ENCODE measurements around the gene RASA3. TPM values are rescaled to one million over a fixed set of nuclear protein-coding genes. Genes with fewer than 3 reads are reported as not detected.

RASA3 gene
- total and polyA plus RNA-seq, 2 donors (not counting 3 experiments of a cell fraction or from before 2014, with no cell fraction given) = 26.5 to 53.8 TPM

DNA sequence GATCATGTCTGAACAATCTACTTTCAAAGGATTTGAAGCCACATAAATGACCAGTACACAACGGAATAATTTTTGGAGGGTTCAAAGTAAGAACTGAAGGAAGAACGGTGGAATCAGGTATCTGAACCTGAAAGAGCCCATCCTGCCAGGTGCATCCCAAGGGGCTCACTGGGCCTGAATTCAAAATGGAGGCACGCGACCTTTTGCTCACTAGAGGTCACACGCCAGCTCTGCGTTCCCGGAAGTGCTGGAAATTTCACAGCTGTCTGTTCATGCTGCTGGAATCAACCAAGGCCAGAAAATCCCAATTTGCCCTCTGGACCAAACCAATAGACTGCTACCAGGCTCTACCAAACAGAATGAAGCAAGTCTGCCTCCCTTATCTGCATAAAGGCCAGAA, 4.2 kb upstream of the RASA3 start:
- H3K4me1 ChIP-seq (ENCODE audit: control insufficient read depth, extremely low read depth, insufficient read depth, low read length) = peaks cover 4% of the 10 kb centered on the region
- no peaks in the 10 kb centered on the region for H3K27me3 ChIP-seq (ENCODE audit: control insufficient read depth in 2 of 2, insufficient read depth in 2 of 2, low read length in 2 of 2)
- FAIRE-seq (no peak), DNase-seq (ENCODE audit: low read depth, low spot score) (no peak)
- ChIA-PET CTCF (no interaction called here), POLR2A (no interaction called here)
- H3K9me3 ChIP-seq (replicated peaks; ENCODE audit: control insufficient read depth, insufficient read depth, low read length) = no peaks in the 10 kb centered on the region
- TF ChIP-seq POLR2A (IDR thresholded peaks at IDR 0.05; ENCODE audit: low read depth, low read length) = no peak
- TF ChIP-seq, protein P1, sequence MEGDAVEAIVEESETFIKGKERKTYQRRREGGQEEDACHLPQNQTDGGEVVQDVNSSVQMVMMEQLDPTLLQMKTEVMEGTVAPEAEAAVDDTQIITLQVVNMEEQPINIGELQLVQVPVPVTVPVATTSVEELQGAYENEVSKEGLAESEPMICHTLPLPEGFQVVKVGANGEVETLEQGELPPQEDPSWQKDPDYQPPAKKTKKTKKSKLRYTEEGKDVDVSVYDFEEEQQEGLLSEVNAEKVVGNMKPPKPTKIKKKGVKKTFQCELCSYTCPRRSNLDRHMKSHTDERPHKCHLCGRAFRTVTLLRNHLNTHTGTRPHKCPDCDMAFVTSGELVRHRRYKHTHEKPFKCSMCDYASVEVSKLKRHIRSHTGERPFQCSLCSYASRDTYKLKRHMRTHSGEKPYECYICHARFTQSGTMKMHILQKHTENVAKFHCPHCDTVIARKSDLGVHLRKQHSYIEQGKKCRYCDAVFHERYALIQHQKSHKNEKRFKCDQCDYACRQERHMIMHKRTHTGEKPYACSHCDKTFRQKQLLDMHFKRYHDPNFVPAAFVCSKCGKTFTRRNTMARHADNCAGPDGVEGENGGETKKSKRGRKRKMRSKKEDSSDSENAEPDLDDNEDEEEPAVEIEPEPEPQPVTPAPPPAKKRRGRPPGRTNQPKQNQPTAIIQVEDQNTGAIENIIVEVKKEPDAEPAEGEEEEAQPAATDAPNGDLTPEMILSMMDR (IDR thresholded peaks at IDR 0.05; ENCODE audit: extremely low read depth in 1 of 2, insufficient read depth in 1 of 2, low read depth in 1 of 2, low read length in 2 of 2) = no peak
- TF ChIP-seq POLR2AphosphoS5 (IDR thresholded peaks at IDR 0.05; ENCODE audit: insufficient read depth, low read depth, low read length) = no peak
- no peak for TF ChIP-seq EZH2 (IDR thresholded peaks at IDR 0.05; ENCODE audit: borderline replicate concordance, low read depth, low read length, severe bottlenecking)
- TF ChIP-seq JUN (IDR thresholded peaks at IDR 0.05; ENCODE audit: borderline replicate concordance, insufficient read depth, insufficient read length, low read depth) = no peak
- TF ChIP-seq FOS (IDR thresholded peaks at IDR 0.05; ENCODE audit: borderline replicate concordance, insufficient read depth, low read length) = no peak
- TF ChIP-seq GATA2 (IDR thresholded peaks at IDR 0.05; ENCODE audit: insufficient read depth, insufficient read length, low read depth, low read length) = no peak
- TF ChIP-seq, protein P2, sequence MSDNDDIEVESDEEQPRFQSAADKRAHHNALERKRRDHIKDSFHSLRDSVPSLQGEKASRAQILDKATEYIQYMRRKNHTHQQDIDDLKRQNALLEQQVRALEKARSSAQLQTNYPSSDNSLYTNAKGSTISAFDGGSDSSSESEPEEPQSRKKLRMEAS (IDR thresholded peaks at IDR 0.05; ENCODE audit: insufficient read depth, insufficient read length) = no peak
- no peak for TF ChIP-seq MYC (IDR thresholded peaks at IDR 0.05; ENCODE audit: low read depth, low read length)
- no peaks in the 10 kb centered on the region for H4K20me1 ChIP-seq (replicated peaks; ENCODE audit: control insufficient read depth, extremely low read depth, insufficient read depth, low read length)
- BruUV-seq (replicated peaks) = no TSS peak
- H3K27ac ChIP-seq (ENCODE audit: insufficient read depth, low read depth, low read length) = no peak overlapping the region
- no peak overlapping the region for H3K4me3 ChIP-seq (replicated peaks in 1 of 3; ENCODE audit: insufficient read depth in 1 of 3, low read depth in 1 of 3, low read length in 3 of 3)
- dilution Hi-C loops (cut with MboI; ENCODE audit: extremely low pct_ligation_motif_present, low sequenced_read_pairs) = no loop called here
- H2AFZ ChIP-seq (ENCODE audit: low read depth, low read length) = no peak overlapping the region
- no peaks in the 10 kb centered on the region for H3K36me3 ChIP-seq (ENCODE audit: control insufficient read depth in 2 of 2, extremely low read depth in 1 of 2, insufficient read depth in 2 of 2, low read length in 2 of 2)
- H3K79me2 ChIP-seq (ENCODE audit: control insufficient read depth, insufficient read depth, low read length) = peaks cover 7% of the 10 kb centered on the region
- H3K9ac ChIP-seq (replicated peaks; ENCODE audit: extremely low read depth, insufficient read depth, low read length) = no peak overlapping the region
- H3K9me1 ChIP-seq (replicated peaks; ENCODE audit: control insufficient read depth, extremely low read depth, insufficient read depth, low read length) = no peaks in the 10 kb centered on the region
- intact Hi-C loops (cut with micrococcal nuclease) = no loop called here
- H3K4me2 ChIP-seq (ENCODE audit: insufficient read depth, low read length) = no peak overlapping the region

Measured in endothelial cell of umbilical vein (primary cell).